ENCODE measurements around the gene SH2D3C. TPM values are rescaled to one million over a fixed set of nuclear protein-coding genes. Genes with fewer than 3 reads are reported as not detected.
A peak's percentile ranks its signal among the peaks of the same experiment; 100 is the strongest.

SH2D3C gene
- total and polyA plus RNA-seq, 9 of the 15 experiments (the other 6 are each of a cell fraction or from before 2014, with no cell fraction given) = 0.03 to 1.2 (median 0.22) TPM; not detected in 1

DNA sequence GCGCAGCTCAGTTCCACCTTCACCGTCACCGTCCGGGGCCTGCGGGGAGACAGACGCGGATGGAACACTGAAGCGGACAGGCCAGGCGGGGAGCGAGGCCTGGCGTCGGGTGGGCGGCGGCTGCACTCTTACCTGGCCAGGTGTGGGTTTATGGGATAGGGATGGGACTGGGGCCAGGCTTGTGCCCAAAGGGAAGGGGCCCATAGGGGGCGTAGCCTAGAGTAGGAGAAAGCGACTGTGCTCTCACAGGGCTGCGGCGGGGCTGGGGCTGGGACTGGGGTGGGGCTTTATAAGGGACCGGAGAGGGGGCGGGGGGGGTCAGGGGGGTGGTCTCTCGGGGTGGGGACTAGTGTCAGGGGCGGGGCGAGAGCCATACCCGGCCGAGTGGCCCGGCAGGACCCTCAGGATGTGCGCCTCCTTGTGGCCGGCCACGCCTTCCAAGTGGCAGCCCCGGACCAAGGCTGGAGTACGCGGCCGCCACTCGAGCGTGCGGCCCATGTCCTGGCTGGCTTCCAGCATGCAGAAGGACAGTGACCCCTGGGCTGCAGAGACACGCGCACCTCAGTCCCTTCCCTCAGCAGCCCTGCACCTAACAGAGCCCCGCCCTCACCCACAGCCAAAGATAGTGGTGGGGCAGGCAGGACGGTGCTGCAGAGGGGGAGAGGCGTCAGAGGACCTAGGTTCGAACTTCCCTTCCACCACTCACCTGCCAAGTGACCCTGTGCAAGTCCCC, 47.0 kb upstream of the SH2D3C start (continued):
- 0 out of 2 replicates have a peak, but pooled peaks have one; percentile 12 for TF ChIP-seq ZNF592 (IDR thresholded peaks at IDR 0.05)
- peak in 1 of 3 experiments; percentile 45 for TF ChIP-seq YY1 (IDR thresholded peaks at IDR 0.05; ENCODE audit: borderline replicate concordance in 1 of 3, control insufficient read depth in 1 of 3, extremely low read depth in 1 of 3, insufficient read depth in 3 of 3, insufficient read length in 1 of 3, insufficient replicate concordance in 2 of 3, low read depth in 1 of 3, low read length in 2 of 3)
- TF ChIP-seq, protein P1, sequence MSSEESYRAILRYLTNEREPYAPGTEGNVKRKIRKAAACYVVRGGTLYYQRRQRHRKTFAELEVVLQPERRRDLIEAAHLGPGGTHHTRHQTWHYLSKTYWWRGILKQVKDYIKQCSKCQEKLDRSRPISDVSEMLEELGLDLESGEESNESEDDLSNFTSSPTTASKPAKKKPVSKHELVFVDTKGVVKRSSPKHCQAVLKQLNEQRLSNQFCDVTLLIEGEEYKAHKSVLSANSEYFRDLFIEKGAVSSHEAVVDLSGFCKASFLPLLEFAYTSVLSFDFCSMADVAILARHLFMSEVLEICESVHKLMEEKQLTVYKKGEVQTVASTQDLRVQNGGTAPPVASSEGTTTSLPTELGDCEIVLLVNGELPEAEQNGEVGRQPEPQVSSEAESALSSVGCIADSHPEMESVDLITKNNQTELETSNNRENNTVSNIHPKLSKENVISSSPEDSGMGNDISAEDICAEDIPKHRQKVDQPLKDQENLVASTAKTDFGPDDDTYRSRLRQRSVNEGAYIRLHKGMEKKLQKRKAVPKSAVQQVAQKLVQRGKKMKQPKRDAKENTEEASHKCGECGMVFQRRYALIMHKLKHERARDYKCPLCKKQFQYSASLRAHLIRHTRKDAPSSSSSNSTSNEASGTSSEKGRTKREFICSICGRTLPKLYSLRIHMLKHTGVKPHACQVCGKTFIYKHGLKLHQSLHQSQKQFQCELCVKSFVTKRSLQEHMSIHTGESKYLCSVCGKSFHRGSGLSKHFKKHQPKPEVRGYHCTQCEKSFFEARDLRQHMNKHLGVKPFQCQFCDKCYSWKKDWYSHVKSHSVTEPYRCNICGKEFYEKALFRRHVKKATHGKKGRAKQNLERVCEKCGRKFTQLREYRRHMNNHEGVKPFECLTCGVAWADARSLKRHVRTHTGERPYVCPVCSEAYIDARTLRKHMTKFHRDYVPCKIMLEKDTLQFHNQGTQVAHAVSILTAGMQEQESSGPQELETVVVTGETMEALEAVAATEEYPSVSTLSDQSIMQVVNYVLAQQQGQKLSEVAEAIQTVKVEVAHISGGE (CRISPR knock-in tag; IDR thresholded peaks at IDR 0.05) = no peak
- TF ChIP-seq, protein P2, sequence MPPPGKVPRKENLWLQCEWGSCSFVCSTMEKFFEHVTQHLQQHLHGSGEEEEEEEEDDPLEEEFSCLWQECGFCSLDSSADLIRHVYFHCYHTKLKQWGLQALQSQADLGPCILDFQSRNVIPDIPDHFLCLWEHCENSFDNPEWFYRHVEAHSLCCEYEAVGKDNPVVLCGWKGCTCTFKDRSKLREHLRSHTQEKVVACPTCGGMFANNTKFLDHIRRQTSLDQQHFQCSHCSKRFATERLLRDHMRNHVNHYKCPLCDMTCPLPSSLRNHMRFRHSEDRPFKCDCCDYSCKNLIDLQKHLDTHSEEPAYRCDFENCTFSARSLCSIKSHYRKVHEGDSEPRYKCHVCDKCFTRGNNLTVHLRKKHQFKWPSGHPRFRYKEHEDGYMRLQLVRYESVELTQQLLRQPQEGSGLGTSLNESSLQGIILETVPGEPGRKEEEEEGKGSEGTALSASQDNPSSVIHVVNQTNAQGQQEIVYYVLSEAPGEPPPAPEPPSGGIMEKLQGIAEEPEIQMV (tag; conservative IDR thresholded peaks at IDR 0.05; ENCODE audit: low read depth) = no peak
- TF ChIP-seq ZNF24 (IDR thresholded peaks at IDR 0.05) = 0 out of 2 replicates have a peak, but pooled peaks have one; percentile 18
- no peak for TF ChIP-seq ZNF586 (CRISPR knock-in tag; conservative IDR thresholded peaks at IDR 0.05)
- peak; percentile 62 for TF ChIP-seq MAZ (CRISPR knock-in tag; conservative IDR thresholded peaks at IDR 0.05 in 1 of 2, IDR thresholded peaks at IDR 0.05 in 1 of 2)
- TF ChIP-seq RBM14 (IDR thresholded peaks at IDR 0.05; ENCODE audit: borderline replicate concordance, insufficient read depth, low read depth, low read length) = no peak
- no peak for TF ChIP-seq PRPF4 (IDR thresholded peaks at IDR 0.05; ENCODE audit: insufficient read depth, low read depth, low read length, poor library complexity, severe bottlenecking)
- peak; percentile 45; the same call in 1 of the 2 replicates for TF ChIP-seq ATF7 (IDR thresholded peaks at IDR 0.05)
- TF ChIP-seq ZNF766 (CRISPR knock-in tag; conservative IDR thresholded peaks at IDR 0.05) = 0 out of 2 replicates have a peak, but pooled peaks have one; percentile 31
- peak; percentile 66; the same call in 1 of the 2 replicates for TF ChIP-seq ZNF263 (CRISPR knock-in tag; IDR thresholded peaks at IDR 0.05; ENCODE audit: borderline replicate concordance)

Data from K562 (cell line).